GM18499 (cell line): ENCODE results near the gene RNF183.
"Not testable (repeated sequence)": the region's sequence is repeated elsewhere in the genome, so short reads cannot be mapped to it uniquely, and the experiment has no call there.

Experiments
- ATAC-seq: cut with Tn5 transposase; IDR thresholded peaks from one replicate; pipeline ENCODE4 v1.9.1; 2021; ENCODE audit warnings: moderate number of reproducible peaks; ENCODE audit not compliant: insufficient read depth, unreplicated experiment

RNF183 gene

DNA sequence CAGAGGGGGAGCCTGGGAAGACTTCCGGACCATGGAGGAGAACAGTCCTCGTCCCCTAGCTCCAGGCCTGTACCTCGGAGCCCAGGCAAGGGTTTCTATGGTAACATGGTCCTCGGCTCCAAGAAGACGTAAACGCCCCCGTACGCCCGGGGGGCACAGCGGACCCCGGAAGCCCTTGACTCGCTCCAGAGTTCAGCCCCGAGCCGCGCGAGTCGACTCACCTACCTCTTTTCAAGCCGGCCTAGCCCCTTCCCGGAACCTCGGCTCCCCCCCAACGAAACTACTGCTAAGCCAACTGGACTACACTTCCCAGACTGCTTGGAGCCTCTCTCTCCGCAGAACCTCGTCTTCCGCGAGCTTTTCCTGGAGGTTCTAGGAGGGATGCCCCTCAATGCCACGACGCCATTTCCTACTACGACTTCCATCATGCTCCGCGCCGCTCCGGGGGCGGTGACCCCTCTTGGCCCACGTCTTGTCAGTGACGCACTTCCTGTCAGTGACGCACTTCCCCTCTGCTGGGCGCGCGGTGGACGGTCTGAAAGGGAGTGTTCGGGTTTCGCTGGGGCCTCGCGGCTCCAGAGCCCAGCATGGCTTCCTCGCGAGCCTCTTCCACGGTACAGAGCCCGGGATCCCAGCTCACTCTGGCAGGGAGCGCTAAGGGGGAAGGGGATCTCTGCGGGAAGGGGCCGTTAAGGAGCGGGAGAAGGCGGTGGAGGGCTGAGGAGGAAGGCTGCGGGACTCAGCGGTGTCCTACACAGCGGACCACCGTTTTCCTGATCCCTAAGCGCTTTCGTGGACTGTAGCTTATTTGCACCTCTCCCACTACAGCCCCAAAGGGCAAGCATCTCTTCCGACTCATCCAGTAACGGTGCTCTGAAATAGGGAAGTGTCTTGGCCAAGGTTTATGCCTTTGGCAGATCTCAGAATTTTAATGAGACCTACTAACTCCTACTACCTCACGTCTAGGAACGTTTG lies 27.7 kb downstream of the RNF183 start, which contains the start of the genes CDC26 and PRPF4:
Gene CDC26 (minus strand): TSS at position 416 of the 975 bp plus-strand sequence. CDS start 3,065 bp downstream, outside the sequence.
Gene PRPF4 (plus strand): TSS at position 502 of the 975 bp plus-strand sequence. CDS start 86 bp downstream, at position 588.
- peak; percentile 97 for ATAC-seq

DNA sequence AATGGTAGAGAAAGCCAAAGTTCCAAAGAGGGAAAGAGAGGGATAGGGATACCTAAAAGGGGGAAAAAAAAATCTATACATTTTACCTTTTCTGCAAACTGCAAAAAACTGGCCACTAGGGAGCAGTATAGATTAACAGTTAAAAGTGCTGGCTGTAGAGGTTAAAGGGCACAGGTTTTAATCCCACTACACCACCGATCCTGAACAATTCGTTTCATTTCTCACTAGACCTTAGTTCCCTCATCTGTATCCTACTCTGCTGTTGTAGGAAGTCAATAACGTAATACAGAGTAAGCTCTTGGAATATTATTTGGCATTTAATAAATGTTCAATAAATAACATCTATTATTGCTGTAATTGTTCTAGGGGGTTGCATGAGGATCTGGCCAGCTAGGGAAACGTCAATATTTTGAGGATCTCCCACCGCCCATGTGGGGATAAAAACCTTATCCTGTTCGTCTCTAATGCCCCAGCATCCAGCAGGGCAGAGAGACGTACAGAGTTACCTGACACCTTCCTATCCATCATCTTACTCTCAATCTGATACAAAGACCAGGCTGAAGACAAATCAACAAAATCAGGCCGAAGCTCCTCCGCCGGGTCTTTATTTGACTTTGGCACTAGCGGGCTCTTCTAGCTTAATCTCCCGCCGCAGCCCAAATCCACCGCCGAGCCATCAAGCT lies 28.6 kb downstream of the RNF183 start:
- ATAC-seq, result no peak

DNA sequence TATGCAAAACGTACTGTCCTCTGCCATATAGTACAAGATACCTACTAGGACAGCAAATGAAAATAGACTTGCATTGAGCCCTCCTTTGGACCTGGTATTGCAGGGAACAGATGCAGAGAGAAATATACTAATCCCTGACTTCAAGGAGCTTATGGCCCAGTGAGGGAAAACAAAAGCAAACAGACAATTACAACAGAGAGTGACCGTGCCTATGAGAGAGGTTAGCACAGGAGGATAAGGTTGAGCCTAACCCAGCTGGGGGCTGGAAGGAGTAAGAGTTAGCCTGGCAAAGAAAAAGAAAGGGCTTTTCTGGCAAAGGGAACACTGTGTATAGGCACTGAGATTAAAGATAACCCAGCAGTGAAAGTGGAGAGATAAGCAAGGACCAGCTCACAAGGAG lies 33.3 kb downstream of the RNF183 start:
- no peak for ATAC-seq

DNA sequence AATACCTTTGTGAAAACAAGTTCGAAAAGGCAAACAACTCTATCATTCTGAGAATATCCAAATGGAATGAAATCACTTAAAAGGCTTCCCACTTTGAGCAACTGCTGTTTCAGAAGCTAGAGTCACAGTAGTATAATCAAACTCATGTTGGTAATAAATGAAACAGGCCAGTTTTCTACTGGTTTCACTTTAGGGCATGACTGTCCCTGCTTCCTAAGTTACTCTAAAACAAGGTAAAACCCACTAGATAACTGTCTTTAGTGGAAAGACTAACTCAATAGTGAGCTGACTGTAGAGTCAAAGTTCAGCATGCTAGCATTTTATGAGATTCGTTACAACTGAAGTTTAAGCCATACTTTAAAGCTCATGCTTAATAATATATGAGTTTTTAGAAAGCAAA lies 33.8 kb downstream of the RNF183 start:
- no peak for ATAC-seq

DNA sequence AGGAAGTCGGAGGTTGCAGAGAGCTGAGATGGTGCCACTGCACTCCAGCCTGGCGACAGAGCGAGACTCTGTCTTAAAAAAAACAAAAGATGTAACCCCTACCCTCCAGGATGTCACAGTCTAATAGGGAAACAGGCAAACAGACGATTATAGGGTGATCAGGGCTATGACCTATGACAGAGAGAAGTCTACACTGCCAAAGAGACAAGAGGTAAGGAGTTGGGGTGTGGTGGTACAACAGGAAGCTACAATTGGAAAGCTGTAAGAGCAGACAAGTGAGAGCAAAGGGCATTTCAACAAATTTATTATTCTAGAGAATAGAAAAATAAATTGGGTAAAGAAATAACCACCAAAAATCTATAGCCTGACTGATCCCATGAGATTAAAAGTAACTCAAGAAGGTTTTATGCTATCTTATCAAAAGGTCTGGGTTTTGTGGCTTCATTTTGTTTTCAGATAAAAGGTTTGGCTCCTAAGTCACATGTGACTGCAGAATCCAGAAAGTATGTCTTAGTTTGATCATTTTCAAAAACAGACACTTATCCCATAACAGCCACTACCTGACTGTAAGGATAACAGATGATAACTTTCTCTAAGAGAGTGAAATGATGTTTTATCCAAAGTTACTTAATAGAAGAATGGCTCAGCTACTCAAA lies 35.1 kb downstream of the RNF183 start:
- ATAC-seq, result no peak

DNA sequence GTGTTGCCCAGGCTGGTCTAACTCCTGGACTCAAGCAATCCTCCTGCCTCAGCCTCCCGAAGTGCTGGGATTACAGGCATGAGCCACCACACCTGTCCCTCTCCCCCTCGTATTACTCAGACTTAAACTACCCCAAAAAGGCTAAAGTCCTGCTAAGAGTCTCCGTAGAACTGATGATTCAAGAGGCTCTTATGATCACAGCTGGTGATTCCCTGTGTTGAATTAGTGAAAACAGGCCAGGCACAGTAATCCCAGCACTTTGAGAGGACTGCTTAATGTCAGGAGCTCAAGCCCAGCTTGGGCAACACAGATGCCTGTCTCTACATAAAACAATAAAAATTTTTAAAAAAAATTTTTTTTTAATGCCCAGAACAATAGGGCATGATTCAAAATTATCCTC lies 37.0 kb downstream of the RNF183 start:
- no peak for ATAC-seq

DNA sequence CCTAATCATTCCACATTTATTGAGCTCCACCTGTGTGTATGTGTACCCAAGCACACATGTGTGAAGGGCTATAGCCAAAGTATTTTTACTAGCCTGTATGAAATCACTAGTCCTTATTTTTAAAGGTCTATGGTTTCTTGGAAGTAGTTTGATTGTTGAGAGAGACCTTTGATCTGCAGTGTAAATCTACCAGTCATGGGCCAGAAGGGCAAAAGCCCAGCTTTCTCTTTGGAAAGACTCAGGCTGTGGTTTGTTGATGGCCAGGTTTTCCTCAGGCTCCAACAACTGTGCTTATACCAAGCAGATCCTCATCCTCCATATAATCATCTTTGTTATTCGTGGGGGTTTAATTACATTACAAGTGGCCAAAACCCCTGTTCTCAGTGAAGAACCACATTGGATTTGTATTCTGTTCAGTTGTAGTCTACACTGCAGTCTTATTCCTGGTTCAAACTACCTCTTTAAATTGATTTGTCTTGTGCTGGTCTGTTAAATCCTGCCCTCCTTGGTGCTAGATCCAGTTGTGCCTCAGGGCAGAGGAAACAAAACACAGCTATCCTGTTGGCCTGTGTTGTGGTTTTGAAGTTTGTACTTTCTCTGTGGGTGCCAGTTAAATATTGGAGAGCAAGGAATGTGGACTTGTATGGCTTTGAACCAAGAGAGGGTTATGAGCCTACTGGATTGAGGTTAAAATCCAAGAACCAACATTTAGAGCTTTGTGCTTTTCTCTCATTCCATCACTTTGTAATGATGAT lies 41.1 kb downstream of the RNF183 start:
- ATAC-seq, result no peak

DNA sequence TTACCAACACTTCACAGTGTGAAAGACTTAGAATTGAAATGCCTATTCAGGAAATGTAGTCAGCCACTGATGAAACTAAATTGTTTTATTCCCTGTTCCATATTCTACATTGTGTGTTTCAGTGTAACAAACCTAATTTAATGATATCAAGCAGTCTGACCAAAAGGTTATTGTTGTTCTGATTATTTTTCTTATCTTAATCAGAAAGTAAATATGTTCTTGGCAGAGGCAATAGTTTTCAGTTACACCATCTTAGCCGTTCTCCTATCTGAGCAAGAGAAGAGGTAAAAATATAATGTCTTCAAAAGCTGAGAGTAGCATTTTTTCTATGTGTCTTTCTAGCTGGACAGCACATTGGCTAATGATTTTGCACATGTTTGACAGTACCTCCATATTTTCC lies 44.9 kb downstream of the RNF183 start:
- no peak for ATAC-seq

DNA sequence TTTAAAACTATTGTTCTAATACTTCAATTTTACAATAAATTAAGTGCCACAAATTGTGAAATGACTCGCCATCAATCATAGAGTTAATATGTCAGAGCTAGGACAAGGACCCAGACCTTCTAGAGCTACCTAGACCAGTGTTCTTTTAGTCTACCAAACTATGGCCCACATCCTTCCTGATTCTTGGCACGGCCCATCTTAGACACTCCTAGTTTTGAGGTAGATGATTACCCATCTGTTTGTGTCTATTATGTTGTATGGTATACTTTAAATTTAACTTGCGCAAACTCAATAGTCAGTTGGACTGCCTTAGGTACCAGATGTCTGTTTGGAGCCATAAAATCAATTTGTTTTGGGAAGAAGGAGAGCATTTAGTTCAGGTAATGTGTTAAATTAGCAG lies 45.3 kb downstream of the RNF183 start:
- no peak for ATAC-seq

DNA sequence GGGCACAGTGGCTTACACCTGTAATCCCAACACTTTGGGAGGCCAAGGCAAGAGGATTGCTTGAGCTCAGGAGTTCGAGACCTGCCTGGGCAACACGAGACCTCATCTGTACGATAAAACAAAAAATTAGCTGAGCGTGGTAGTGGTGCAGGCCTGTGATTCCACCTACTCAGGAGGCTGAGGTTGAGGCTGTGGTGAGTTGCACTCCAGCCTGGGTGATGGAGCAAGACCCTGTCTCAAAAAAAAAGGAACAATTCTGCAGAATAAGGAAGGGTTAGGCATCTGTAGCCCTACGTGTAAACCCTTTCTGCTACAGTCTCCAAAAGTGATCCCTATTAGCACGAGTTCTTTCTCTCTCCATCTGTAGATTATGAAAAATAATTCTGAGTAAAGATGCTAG lies 47.7 kb downstream of the RNF183 start:
- ATAC-seq, result no peak

DNA sequence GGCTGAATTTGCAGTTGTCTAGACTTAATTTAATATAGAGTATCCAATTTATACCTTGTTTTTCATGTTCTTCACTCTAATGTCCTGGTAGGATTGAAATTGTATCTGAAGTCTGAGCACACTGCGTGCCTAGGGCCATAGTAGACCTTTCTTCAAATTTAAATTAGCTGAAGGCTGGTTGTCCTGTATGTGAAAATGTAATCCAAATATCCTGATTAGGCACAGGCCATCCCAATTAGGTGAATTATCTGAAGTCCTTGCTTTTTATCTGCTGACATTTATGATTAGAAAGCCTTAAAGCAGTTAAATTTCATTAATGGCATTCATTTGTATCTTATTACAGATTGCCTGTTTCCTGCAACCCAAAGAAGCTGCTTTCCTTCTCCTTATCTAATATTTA lies 48.2 kb downstream of the RNF183 start:
- no peak for ATAC-seq

DNA sequence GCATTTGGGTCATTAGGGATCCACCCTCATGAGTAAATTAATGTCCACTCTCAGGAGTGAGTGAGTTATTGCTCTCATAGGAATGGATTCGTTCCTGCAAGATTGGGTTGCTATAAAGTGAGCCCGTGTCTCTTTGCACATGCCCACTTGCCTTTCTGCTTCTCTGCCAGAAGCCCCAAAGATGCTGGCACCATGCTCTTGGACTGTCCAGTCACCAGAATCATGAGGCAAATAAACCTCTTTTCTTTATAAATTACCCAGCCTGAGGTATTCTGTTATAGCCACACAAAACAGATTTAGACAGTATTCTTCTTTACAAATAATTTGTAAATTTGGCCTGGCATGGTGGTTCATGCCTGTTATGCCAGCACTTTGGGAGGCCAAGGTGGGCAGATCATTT lies 52.4 kb downstream of the RNF183 start:
- ATAC-seq, result no peak

DNA sequence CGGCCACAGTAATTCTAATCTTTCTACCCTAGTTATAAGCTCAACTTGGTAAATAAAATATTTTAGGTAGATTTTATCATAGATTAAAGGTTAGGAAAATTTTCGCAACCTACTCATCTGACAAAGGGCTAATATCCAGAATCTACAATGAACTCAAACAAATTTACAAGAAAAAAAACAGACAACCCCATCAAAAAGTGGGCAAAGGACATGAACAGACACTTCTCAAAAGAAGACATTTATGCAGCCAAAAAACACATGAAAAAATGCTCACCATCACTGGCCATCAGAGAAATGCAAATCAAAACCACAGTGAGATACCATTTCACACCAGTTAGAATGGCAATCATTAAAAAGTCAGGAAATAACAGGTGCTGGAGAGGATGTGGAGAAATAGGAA lies 53.5 kb downstream of the RNF183 start:
- not testable (repeated sequence) for ATAC-seq

DNA sequence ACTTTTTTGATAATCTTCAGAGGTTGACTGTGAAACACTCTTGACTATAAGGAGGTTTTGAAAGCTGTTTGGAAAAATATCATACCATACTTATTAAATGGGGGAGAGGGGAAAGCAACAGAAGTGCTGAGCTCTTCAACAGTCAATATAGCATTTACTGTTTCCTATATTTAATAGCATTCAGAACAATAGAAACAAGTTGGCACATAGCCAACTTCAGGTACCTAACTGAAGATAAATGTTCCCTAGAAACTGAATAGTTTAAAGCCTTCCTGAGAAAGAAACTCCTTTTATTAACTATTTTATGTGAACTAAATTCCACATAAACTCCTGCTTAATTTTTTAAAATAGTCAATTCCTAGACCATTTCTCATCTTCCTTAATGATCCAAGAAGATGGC lies 55.5 kb downstream of the RNF183 start:
- no peak for ATAC-seq
